Activated CD8-positive, alpha-beta T cell treated with anti-CD3 and anti-CD28 coated beads, Interleukin-2, amount 10 ng/mL, durations not matched to agents 7 days and 5 days (primary cell): ENCODE measurements around the gene TTLL9. TPM values are rescaled to one million over a fixed set of nuclear protein-coding genes. Genes with fewer than 3 reads are reported as not detected.

Experiments used
- ATAC-seq: fragments of 150-1000 bp; cut with Tn5 transposase; one replicate; pipeline ENCODE4 v1.10.0; 2021; ENCODE audit warnings: moderate library complexity
- CTCF ChIA-PET: fragments of 350-600 bp; sonication (Branson Sonifier 250); formaldehyde crosslinking; loops from one replicate; lab custom pipeline; 2021; ENCODE audit warnings: antibody characterized with exemption; lab: Charles Lee
- POLR2A ChIA-PET: fragments of 350-600 bp; sonication (Branson Sonifier 250); formaldehyde crosslinking; loops from one replicate; lab custom pipeline; 2021; ENCODE audit warnings: antibody characterized with exemption; lab: Charles Lee
- DNase-seq: peaks from one replicate; pipeline ENCODE4 v3.0.0-alpha.2; 2020
- H3K27ac Mint-ChIP-seq: one replicate; pipeline ENCODE4 v1.8.0; 2021; ENCODE audit warnings: mild to moderate bottlenecking, mixed read lengths
- H3K27me3 Mint-ChIP-seq: one replicate; pipeline ENCODE4 v1.8.0; 2021; ENCODE audit warnings: low read depth, mixed read lengths
- H3K36me3 Mint-ChIP-seq: one replicate; pipeline ENCODE4 v1.8.0; 2021; ENCODE audit warnings: low read depth, mixed read lengths
- H3K4me1 Mint-ChIP-seq: one replicate; pipeline ENCODE4 v1.8.0; 2021; ENCODE audit warnings: low read depth, mixed read lengths
- H3K4me3 Mint-ChIP-seq: one replicate; pipeline ENCODE4 v1.8.0; 2021; ENCODE audit warnings: mild to moderate bottlenecking, mixed read lengths
- H3K9me3 Mint-ChIP-seq: one replicate; pipeline ENCODE4 v1.8.0; 2022; ENCODE audit warnings: mixed read lengths; ENCODE audit not compliant: insufficient read depth
- total RNA-seq, 2 experiments: library from RNA; stranded (reverse); gene quantifications; one replicate each; pipeline ENCODE4 v1.2.3, GENCODE V29; 2021

Gene TTLL9
- total RNA-seq, 2 experiments from 2014 or later, result not detected

DNA sequence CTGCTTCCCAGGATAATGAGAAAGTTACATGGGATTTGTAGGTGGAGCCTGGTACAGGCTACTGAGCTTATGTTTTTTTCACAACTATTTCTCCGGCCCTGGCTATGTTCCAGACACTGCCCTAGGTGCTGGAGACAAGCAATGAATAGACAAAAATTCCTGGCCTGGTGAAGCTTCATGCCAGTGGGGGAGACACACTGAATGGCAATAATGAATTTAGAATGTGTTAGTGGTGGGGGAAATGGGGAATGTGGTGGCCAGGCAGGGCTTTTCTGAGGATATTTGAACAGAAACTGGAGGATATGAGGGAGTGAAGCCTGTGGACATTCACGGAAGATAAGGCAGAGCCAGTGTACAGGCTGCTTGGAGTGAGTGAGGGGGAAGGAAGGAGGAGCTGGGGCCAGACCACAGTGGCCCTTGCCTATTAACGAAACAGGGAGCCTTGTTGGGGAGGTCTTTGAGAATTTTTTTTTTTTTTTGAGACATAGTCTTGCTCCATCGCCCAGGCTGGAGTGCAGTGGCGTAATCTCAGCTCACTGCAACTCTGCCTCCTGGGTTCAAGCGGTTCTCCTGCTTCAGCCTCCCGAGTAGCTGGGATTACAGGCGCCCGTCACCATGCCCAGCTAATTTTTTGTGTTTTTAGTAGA is 31.7 kb upstream of the TTLL9 start:
- DNase-seq, result no peak
- CTCF ChIA-PET, result interaction anchor here (1.5 to 2.7 kb wide), 2 partner anchors 14 to 16 kb away, joined by 11 to 13 read pairs; no protein-coding TSS in a partner anchor
- Mint-ChIP-seq H3K27ac (no peak overlapping the region), H3K27me3 (no peaks in the 10 kb centered on the region), H3K9me3 (no peaks in the 10 kb centered on the region), H3K36me3 (no peaks in the 10 kb centered on the region), H3K4me1 (peaks cover 23% of the 10 kb centered on the region), H3K4me3 (no peak overlapping the region)
- POLR2A ChIA-PET, result no interaction called here
- ATAC-seq, result no peak

DNA sequence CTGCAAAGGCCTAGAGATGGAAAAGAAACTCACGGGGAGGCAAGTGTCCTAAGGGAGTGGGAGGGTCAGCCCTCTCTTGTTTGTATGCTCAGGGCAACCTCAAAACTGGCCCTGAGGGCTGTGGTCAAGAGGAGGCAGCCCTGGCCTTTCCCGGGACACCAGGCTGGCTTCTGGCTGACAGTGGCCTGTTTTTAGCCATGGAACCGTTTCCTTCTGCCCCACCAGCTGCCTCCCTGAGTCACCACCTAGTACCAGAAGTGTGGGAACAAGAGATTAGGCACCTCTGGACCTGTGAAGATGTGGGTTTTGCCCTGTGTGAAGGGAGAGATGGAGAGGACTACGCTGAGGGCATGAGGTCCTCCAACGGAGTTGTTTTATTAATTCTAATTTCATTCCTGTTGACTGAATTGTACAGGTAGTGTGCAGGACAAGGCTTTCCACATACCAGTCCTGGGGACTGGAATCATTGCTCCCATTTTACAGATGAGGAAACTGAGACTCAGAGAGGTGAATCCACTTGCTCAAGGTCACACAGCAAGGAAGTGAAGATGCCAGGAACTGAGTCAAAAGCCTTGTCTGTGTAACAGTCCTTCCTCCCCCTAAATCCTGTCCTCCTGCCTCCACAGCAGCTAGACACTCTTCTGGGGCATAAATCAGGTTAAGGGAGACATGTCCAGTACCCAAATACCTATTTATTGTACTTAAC is 30.5 kb upstream of the TTLL9 start:
- no peak overlapping the region for H3K27ac Mint-ChIP-seq
- no peaks in the 10 kb centered on the region for H3K27me3 Mint-ChIP-seq
- ChIA-PET POLR2A (no interaction called here), CTCF (interaction anchor here (0.8 to 2.7 kb wide), 2 partner anchors 12 to 17 kb away, joined by 3 to 11 read pairs; no protein-coding TSS in a partner anchor)
- no peaks in the 10 kb centered on the region for H3K9me3 Mint-ChIP-seq
- no peaks in the 10 kb centered on the region for H3K36me3 Mint-ChIP-seq
- no peak overlapping the region for H3K4me3 Mint-ChIP-seq
- ATAC-seq (no peak), DNase-seq (no peak)
- H3K4me1 Mint-ChIP-seq, result peaks cover 20% of the 10 kb centered on the region

DNA sequence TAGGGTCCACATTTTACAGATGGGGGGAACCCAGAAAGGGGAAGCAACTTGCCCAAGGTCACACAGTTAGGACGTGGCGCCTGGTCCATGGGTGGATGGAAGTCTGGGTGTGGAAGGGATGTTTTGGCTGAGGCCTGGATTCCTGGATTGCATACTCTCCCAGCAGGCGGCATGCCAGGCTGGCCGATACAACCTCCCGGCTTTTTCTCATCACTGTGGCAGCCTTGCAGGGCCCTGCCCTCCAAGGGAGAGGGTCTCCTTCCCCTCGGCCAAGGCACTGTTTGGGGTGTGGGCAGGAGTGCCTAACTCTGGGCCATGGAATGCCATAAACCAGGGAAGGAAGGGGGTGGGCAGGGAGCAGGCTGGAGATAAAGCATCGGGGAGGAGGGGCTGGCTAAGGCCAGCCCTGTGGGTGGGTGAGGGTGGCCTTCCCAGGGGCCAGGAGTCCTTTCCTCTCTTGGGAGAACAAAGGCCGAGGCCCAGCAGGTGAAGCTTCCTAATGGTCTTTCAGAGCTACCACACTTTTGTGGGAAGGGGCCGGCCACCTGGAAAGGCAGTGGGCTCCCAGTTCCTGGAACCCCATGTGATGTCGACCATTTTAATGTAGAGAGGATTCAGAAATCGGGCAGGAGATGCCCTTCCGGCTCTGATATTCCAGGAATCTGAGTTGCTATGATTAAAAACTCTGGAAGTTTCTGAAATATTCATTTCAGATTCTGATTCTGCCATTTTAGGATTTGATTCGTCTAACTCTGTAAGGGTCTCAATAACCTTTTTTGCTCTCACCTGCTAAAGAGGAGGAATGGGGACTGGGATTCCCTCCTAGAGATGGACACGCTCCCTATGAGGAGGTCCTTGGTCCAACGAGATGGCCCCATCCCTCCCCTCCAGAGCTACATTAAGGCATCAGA is 29.3 kb upstream of the TTLL9 start:
- CTCF ChIA-PET, result no interaction called here
- H3K27ac Mint-ChIP-seq, result no peak overlapping the region
- POLR2A ChIA-PET, result no interaction called here
- DNase-seq (no peak), ATAC-seq (no peak)
- no peaks in the 10 kb centered on the region for H3K9me3 Mint-ChIP-seq
- no peak overlapping the region for H3K4me3 Mint-ChIP-seq
- no peaks in the 10 kb centered on the region for H3K36me3 Mint-ChIP-seq
- peaks cover 8% of the 10 kb centered on the region for H3K4me1 Mint-ChIP-seq
- no peaks in the 10 kb centered on the region for H3K27me3 Mint-ChIP-seq

DNA sequence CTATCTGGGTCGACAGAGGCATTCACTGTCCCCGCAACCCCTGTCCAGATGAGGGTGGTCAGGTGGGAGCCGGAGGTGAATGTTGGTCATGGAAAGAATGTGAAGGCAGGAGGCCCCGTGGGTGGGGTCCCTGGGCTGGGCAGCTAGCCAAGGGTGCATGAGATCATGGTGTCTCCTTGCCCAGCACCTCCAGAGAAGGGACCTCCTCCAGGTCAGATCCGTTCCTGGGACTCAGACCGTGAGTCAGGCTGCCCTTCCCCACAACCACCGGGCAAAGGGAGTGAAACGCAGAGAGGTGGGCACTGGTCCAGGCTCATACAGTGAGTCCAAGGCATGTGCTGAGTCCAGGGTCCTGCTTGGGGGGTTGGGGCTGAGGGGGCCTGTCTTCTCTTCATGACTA is 28.5 kb upstream of the TTLL9 start:
- ATAC-seq, result no peak
- Mint-ChIP-seq H3K9me3 (no peaks in the 10 kb centered on the region), H3K27me3 (no peaks in the 10 kb centered on the region), H3K36me3 (no peaks in the 10 kb centered on the region), H3K4me1 (peaks cover under 1% of the 10 kb centered on the region), H3K4me3 (no peak overlapping the region), H3K27ac (no peak overlapping the region)
- ChIA-PET POLR2A (no interaction called here), CTCF (no interaction called here)
- no peak for DNase-seq

DNA sequence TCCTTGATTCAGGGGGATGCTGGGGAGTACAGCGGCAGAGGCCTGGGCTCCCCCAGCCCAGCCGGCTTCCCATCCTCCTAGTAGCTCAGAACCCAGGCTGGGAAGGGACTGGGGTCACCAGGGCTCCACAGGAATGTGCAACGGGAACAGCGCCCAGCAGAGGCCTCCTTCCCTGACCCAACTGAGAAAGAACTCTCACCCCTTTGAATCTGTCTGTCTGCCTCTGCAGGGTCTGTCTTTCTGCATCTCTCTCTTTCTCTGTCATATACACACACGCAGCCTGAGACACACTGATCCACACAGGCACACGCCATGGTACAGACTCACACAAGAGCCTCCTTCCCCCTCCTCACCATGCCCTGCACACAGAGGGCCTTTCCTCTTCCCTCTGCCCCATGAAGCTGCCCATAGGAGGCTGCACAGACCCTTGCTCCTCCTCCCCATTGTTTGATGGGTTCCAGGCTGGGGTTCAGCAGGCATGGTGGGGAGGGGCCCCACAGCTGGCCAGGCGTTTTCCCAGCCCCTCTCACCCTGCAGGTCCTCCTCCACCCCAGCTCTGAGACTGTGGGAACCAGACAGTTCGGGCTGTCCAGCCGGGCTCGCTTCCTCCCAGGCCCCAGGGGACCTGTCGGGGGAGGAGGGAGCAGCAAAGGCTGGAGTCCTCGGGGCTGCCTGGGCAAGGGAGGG is 27.8 kb upstream of the TTLL9 start:
- no peak for ATAC-seq
- Mint-ChIP-seq H3K36me3 (no peaks in the 10 kb centered on the region), H3K4me1 (no peaks in the 10 kb centered on the region), H3K27me3 (no peaks in the 10 kb centered on the region), H3K27ac (no peak overlapping the region), H3K9me3 (no peaks in the 10 kb centered on the region), H3K4me3 (no peak overlapping the region)
- no peak for DNase-seq
- POLR2A ChIA-PET, result no interaction called here
- CTCF ChIA-PET, result interaction anchor here (0.7 kb wide), 1 partner anchor 9 kb away, joined by 3 read pairs; no protein-coding TSS in a partner anchor

DNA sequence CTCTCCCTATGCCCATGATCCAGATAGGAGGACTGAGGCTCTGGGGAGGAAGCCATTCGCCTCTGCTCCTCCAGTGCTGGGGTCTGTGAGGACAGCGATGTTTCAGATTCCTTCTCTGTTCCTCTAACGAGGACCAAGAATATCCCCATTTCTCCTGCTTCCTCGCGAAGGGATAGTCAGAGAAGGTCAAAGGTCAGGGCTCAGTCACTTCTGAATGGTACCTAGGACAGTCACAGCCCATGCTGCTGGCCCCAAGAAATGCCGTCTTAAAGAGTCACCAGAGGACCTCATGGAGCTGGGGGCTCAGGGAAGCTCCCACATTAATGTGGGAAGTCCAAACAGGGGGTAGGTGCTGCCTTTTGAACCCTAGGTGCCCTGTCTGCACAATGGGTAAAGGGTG is 27.1 kb upstream of the TTLL9 start:
- no peaks in the 10 kb centered on the region for H3K36me3 Mint-ChIP-seq
- H3K27me3 Mint-ChIP-seq, result no peaks in the 10 kb centered on the region
- no peak overlapping the region for H3K4me3 Mint-ChIP-seq
- H3K4me1 Mint-ChIP-seq, result no peaks in the 10 kb centered on the region
- ChIA-PET POLR2A (no interaction called here), CTCF (no interaction called here)
- no peaks in the 10 kb centered on the region for H3K9me3 Mint-ChIP-seq
- ATAC-seq (no peak), DNase-seq (no peak)
- no peak overlapping the region for H3K27ac Mint-ChIP-seq

DNA sequence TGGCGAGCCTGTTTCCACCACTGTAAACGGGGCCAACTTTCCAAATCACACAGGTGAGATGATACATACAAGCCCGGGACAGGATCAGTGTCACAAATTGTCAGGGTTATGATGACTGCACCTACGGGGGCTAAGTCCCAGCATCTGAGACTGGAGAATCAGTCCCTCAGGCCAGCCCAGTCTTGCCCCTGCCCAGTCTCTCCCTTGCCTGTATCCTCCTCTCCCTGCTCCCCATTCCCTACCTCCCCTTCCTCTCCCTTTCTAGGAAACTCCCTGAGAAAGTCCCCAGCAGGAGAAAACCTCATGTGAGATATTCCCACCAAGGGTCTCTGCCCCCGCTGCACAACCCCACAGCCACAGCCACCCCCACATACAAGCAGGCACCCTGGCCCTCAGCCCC is 26.6 kb upstream of the TTLL9 start:
- Mint-ChIP-seq H3K4me1 (no peaks in the 10 kb centered on the region), H3K4me3 (no peak overlapping the region), H3K36me3 (no peaks in the 10 kb centered on the region), H3K27me3 (peaks cover under 1% of the 10 kb centered on the region), H3K9me3 (no peaks in the 10 kb centered on the region), H3K27ac (no peak overlapping the region)
- ChIA-PET CTCF (interaction anchor here (1.3 kb wide), 1 partner anchor 12 kb away, joined by 4 read pairs; no protein-coding TSS in a partner anchor), POLR2A (no interaction called here)
- DNase-seq (no peak), ATAC-seq (no peak)

DNA sequence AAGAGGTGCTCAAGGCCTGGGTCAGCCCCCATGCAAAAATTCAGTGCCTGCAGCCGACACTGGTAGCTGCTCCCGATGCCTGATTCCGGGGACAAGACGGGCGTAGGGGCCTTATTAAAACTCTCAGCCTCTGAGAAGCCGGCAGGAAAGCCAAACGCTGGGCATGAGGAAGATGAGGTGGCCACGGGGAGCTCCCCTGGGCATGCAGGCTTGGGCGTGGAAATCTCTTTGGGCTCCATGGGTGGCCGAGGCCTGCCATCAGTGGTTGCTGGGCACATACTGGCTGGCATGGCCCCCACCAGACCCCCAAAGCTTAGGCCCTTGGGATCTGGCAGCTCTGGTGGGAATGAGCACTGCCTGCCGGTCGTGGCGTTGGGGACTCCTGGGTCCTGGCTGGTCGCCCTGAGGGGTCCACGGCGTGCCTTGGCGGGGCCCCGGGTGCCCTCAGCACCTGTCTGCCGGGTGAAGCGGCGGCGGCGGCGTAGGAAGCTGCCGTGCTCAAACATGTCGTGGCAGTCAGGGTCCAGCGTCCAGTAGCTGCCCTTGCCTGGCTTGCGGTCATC is 25.6 kb upstream of the TTLL9 start:
- no peak overlapping the region for H3K4me3 Mint-ChIP-seq

DNA sequence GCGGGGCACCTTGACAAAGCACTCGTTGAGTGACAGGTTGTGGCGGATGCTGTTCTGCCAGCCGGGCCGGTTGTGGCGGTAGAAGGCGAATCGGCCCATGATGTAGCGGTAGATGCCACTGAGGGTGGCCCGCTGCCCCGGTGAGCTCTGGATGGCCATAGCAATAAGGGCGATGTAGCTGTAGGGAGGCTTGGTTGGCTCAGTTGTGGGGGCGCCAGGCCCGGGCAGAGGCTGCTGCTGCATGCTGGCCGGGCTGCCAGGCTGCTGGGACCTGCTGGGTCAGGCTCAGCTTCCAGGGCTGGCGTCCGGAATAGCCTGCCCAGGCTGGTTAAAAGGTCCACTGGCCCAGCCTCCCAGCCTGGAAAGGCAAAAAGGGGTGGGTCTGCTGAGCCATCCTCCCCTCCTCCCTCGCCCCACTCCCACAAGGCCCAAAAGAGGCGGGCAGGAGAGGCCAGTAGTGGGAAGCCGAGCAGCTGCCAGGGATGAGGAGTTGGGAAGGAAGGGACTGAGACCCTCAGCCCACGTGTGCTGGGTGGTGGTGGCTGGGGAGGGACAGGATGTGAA is 25.1 kb upstream of the TTLL9 start, which contains the start of gene FOXS1:
FOXS1 (minus strand) TSS at position 305 of the 564 bp plus-strand sequence; CDS start at position 243, 62 bp downstream.
- Mint-ChIP-seq H3K36me3 (no peaks in the 10 kb centered on the region), H3K27ac (no peak within 1 kb of the TSS), H3K27me3 (peaks cover 5% of the 10 kb centered on the region), H3K4me3 (no peak within 1 kb of the TSS), H3K4me1 (no peaks in the 10 kb centered on the region), H3K9me3 (no peaks in the 10 kb centered on the region)
- CTCF ChIA-PET, result interaction anchor here (1.1 to 1.3 kb wide), 3 partner anchors 11 to 107 kb away, joined by 4 to 5 read pairs (median 4); partner anchors contain the start of gene PDRG1
- ATAC-seq, result no peak
- no peak for DNase-seq
- POLR2A ChIA-PET, result no interaction called here

More for the DNA sequence above, 25.6 kb upstream of the TTLL9 start:
- H3K4me1 Mint-ChIP-seq, result no peaks in the 10 kb centered on the region
- H3K36me3 Mint-ChIP-seq, result no peaks in the 10 kb centered on the region
- ChIA-PET POLR2A (no interaction called here), CTCF (interaction anchor here (1.1 to 1.3 kb wide), 3 partner anchors 11 to 107 kb away, joined by 4 to 5 read pairs (median 4); partner anchors contain the start of gene PDRG1)
- H3K27ac Mint-ChIP-seq, result no peak overlapping the region
- H3K9me3 Mint-ChIP-seq, result no peaks in the 10 kb centered on the region
- peaks cover 5% of the 10 kb centered on the region for H3K27me3 Mint-ChIP-seq
- ATAC-seq (no peak), DNase-seq (no peak)

DNA sequence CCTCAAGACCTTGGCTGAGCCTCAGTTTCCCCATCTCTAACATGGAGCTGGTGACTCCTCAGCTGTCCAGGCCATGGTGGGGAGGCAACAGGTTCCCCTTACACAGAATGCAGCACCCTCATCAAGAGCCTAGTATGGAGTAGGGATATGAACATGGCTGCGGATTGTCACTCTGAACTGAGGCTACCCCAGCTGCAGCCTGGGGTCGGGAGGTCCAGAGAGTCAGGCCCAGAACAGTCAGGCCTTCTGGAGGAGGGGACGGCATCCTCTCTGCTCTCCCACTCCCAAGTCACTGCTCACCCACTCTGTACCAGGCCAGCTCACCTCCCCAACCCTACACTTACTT is 23.7 kb upstream of the TTLL9 start:
- Mint-ChIP-seq H3K4me3 (no peak overlapping the region), H3K27me3 (peaks cover 13% of the 10 kb centered on the region), H3K4me1 (no peaks in the 10 kb centered on the region), H3K36me3 (no peaks in the 10 kb centered on the region), H3K27ac (no peak overlapping the region), H3K9me3 (no peaks in the 10 kb centered on the region)
- ATAC-seq, result no peak
- ChIA-PET CTCF (interaction anchor here (0.6 to 3.2 kb wide), 28 partner anchors 9 to 580 kb away, joined by 3 to 53 read pairs (median 4); partner anchors contain the start of gene PDRG1), POLR2A (interaction anchor here (1.0 kb wide), 1 partner anchor 23 kb away, joined by 5 read pairs; no protein-coding TSS in a partner anchor)
- no peak for DNase-seq
